HL-60/S4 treated with phorbol 12-myristate 13-acetate at 8.2 ng/mL for 4 days and 3 days (cell line): ENCODE measurements around the gene FGD4.
"Not testable (repeated sequence)": the region's sequence is repeated elsewhere in the genome, so short reads cannot be mapped to it uniquely, and the experiment has no call there.

ENCODE experiments used
- in situ Hi-C: fragments of 300-500 bp; cut with MboI; formaldehyde crosslinking; loops from 2 replicates; pipeline ENCODE4 v1.15.0; 2022; ENCODE audit warnings: low sequenced_read_pairs

Gene FGD4

DNA sequence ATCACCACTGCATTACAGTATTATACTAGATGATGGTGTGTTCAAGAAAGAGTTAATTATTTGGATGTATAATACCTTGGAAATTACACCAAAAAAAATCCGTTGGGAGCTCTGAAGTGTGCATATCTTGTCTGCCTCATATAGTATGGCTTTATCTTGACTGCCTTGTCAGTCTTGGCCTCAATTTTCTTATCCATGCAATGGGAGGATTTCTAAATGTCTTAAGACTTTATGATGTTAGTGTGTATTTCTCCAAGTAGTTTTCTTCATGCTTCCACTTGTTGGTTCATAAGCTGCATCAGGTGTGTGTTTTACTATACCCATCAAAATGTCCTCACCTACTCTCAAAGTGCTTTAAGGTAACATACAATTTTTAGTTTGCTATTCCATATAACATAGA, 84.6 kb downstream of the FGD4 start:
- in situ Hi-C loops: no loop called here

- in situ Hi-C loops: no loop called here
These were observed 86.8 kb downstream of the FGD4 start for GRCh38 chr12:32486158-32486557.

- in situ Hi-C loops: no loop called here
These were observed 88.8 kb downstream of the FGD4 start for GRCh38 chr12:32488132-32488531.

DNA sequence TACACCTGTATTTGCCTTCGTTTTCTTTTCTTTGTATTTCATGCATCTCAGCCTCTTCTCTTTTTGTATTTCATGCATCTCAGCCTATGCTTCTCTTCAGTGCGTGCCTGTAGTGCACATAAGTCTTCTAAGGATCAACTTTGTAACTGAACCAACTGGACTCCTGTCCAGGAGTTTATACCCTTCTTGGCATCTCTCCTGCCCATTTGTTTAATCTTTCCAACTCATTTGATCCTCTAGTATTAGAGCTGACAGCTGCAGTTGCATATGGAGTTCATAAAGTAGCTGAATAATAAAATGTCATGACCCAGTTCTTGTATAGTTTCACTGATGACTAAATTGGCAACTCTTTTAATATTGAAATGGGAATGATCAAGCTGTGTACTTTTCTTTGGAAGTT, 89.7 kb downstream of the FGD4 start:
- in situ Hi-C loops: no loop called here

DNA sequence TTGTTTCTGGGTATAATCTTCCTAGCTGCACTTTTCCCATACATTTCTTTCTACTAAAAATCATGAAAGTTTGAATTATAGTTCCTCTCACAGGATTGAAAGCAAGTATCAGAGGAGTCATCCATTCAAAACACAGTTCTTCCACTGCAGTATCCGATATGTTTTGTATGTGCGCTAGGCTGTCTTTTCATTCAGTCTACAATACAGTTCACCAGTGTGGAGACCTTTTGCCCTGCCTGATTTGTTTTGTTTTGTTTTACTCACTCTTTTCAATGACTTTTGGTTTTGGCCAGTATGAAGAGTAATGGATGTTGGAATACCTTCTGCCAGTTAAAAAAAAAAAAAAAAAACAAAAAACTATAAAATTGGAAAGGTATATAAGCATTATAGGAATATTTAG, 91.4 kb downstream of the FGD4 start:
- in situ Hi-C loops: no loop called here

DNA sequence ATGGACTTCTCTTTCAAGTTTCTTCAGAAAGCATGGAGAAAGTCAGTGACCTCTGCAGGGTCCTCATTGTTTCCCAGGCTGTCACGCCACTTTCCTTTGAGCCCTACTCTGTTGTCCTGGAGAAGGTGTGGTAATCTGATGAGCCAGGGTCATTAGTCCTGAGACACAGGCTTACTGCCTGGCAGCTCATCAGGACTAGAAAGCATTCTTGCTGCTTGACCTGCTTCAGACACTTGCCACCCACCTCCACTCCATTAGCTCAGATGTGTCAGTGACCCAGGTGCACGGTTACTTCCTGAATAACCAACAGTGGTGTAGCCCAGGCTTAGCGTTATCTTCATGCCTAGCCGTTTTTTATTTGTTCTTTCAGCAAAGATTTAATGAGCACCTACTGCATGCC, 93.9 kb downstream of the FGD4 start:
- in situ Hi-C loops: no loop called here

GRCh38 chr12:32494656-32495055, 95.3 kb downstream of the FGD4 start:
- in situ Hi-C loops: no loop called here

- in situ Hi-C loops: no loop called here
These were observed 97.6 kb downstream of the FGD4 start for GRCh38 chr12:32496946-32497345.

DNA sequence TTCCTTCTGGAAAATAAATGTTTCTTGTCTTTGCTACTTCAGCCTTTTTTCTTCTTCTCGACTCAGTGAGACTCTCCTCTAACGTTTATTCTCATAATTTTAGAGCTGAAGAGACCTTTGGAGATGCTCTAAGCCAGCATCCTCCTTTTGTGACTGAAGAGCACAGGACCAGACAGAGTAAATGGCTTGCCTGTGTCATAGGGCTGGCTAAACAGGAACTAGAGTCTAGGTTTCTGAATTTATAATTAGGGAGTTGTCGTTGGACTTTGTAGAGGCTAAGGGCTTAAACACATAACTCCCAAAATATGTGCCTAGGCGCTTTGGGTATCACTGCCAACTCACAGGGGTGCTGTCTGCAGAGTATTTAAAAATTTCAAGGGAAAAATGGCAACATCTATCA, 98.5 kb downstream of the FGD4 start:
- in situ Hi-C loops: no loop called here

DNA sequence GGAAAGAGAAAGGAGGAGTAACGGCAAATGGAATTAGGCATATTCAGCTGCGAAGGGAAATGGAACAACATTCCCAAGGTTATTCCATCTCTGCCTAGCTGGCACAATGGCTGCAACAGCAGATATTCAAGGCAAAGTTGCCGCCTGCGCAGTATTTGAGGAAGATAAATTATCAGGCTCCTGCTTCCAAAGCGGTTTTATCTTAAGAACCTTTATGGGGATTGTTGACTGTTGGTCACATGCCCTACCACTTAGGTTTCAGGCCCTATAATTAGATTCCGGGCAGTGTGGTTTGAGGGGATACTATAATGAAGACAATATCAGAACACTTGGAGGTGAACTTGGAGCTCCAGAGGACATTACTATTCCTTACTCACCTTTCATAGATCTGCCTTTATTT, 99.7 kb downstream of the FGD4 start:
- in situ Hi-C loops: no loop called here

GRCh38 chr12:32501835-32502333, 102.5 kb downstream of the FGD4 start:
- in situ Hi-C loops: no loop called here

DNA sequence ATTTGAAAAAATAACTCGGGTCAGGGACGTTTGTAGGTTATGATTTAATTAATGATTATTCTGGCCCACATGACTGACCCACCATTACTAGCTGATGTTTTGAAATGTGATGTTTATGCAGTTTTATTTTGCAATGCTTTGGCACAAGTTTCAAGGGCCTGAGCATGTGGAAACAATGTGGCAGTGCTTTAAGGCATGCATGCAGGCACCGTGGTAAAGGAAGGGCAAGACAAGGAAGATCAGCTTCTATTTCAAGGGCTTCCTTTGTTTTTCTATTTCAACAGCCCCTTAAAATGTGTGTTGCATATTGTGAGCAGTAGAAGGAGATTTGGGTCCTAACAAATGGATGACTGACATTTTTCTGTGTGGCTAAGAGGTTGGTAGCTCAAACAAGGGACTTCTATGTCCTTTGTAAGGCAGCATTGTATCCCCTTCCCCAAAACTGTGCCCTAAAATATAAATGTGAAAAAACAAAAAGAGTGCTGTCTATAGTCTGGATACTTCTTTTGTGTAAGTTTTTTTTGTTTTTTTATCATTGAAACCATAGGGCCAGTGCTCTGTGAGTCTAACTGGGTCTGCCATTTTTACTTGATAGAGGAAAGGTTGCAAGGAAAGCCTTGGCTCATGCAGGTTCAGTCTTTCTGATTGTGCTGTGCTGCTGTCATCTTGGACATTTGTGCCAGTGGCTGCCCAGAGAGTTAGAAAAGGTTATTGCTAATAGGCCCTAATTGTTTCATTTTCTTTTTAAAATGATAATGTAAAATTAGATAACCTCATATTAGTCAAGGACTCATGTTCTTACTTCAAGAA, 103.5 kb downstream of the FGD4 start:
- in situ Hi-C loops: no loop called here

GRCh38 chr12:32503730-32504129, 104.4 kb downstream of the FGD4 start:
- in situ Hi-C loops: no loop called here

DNA sequence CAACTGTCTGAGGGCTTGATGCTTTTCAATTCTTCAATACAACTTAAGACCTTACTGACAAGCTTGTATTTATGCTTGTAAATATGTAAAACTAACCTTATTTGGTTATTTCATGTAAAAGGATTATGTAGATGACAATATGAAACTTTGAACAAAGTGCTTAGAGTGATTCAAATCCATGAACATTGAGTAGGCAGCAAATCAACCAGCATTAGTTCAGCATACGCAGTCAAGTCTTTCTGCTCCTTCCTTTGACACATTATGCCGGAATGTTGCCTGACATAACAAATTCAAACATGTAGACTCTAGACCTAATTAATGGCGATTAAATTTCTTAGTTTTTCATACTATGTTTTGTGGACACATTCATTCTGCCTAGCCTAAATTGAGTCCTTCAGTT, 105.2 kb downstream of the FGD4 start:
- in situ Hi-C loops: no loop called here

DNA sequence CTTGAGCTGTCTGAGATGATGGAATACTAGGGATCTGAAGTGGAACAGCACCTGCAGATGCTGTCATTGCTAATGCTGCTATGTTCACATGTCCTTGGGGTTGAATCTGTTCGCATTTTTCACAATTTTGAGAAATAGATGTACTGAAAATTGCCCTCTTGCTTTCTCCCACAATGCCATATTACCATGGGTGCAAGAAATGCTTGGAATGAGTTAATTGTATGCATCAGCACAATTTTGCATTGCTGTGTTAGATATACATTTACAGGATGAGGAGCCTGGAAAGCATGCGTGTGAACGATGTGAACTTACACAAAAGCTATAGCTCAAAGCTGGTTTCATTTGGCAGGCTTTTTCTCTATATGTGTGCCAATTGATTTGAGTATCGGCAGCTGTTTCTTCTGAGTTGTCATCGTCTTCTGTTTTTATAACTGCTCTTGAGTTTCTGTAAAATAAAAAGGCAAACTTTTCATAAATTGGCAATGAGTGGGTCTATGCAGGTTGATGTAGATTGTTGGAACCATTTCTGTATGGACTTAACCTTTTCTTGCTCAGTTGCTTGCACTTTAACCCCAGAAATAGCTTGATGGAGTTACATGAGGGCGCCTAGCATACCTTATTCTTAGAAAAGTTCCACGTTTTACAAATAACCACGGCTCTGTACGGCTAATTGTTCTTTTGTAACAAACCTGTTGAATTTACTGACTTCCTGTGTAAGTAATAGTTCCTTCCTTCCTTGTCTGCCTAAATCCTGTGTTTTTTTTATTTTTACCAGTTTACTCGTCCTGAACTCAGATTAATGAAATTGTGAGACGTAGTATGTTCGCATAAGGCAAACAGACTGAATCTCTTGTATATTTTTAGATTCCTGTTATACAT, 105.9 kb downstream of the FGD4 start:
- in situ Hi-C loops: no loop called here

GRCh38 chr12:32507096-32507941, 108.0 kb downstream of the FGD4 start:
- in situ Hi-C loops: not testable (repeated sequence)

DNA sequence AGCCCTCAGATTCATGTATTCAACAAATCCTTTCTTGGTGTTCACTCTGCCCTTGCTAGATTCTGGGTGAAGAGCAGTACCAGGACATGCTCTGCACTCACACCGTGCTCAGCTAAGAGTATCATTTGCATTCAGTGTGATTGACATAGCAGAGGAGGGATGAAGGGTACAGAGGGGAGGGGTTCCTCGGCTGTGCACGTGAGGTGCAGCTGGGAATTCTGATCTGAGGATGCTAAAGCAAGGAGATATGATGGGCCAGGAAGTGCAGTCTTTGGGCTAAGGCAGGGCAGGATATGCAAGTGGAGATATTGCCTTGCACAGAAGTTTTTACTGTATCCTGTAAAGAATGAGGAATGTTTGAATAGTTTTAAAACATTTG, 108.6 kb downstream of the FGD4 start:
- in situ Hi-C loops: no loop called here

GRCh38 chr12:32508626-32509025, 109.3 kb downstream of the FGD4 start:
- in situ Hi-C loops: no loop called here

DNA sequence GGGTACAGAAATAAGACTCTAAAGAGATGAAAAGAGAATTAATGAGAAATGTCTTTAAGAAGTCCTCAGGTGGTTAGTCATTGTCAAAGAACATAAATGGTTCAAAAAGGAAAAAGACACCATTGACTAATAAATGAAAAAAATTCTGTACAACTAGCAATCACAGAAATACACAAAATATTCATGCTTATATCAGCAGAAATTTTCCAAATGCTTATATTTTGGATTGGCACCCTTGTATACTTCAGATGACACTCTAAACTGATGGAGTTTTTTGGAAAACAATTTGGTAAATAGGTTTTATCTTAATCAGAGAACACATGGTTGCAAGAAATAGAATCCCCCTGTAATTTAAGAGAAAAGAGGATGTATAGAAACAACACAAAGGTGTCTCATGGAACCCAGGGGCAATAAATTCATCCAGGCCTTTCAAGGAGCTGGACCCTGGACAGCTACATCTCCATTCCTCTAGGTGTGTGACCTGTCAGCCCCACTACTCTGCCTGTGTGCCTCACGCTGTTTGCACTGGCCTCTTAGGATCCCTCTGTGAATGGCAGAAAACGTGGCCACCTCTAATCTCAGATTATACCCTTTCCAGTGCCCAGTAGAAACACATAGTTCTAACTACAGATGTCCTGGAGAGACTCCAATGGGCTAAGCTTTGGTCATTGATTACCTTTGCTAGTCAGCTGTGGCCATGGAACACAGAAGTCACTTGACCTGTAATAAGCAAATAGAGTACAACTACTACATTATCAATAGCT, 110.2 kb downstream of the FGD4 start:
- in situ Hi-C loops: no loop called here

GRCh38 chr12:32511976-32512375, 112.6 kb downstream of the FGD4 start:
- in situ Hi-C loops: not testable (repeated sequence)
